ENCODE results near the gene TC2N. TPM values are rescaled to one million over a fixed set of nuclear protein-coding genes. Genes with fewer than 3 reads are reported as not detected.

Gene TC2N
- total and polyA plus RNA-seq, 2 experiments from 2014 or later, result 10.0 to 35.0 TPM

DNA sequence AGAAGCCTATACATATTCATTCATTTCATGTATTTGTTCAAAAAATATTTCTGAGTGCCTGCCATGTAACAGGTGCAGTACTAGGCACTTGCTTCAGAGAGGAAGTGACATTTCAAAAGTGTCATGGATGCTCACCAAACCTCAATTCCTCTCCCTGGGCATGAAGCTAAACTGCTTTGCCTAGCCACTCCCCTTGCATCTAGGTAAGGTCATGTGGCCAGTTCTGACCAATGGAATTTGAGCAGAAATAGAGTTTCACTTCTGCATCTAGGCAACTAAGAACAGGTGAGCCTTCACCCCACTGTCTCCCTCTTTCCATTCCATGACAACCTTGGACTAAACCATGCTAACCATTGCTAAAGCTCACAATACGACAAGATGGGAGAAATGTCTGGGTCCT, 27.6 kb downstream of the TC2N start (continued):
- TF ChIP-seq, protein P1, sequence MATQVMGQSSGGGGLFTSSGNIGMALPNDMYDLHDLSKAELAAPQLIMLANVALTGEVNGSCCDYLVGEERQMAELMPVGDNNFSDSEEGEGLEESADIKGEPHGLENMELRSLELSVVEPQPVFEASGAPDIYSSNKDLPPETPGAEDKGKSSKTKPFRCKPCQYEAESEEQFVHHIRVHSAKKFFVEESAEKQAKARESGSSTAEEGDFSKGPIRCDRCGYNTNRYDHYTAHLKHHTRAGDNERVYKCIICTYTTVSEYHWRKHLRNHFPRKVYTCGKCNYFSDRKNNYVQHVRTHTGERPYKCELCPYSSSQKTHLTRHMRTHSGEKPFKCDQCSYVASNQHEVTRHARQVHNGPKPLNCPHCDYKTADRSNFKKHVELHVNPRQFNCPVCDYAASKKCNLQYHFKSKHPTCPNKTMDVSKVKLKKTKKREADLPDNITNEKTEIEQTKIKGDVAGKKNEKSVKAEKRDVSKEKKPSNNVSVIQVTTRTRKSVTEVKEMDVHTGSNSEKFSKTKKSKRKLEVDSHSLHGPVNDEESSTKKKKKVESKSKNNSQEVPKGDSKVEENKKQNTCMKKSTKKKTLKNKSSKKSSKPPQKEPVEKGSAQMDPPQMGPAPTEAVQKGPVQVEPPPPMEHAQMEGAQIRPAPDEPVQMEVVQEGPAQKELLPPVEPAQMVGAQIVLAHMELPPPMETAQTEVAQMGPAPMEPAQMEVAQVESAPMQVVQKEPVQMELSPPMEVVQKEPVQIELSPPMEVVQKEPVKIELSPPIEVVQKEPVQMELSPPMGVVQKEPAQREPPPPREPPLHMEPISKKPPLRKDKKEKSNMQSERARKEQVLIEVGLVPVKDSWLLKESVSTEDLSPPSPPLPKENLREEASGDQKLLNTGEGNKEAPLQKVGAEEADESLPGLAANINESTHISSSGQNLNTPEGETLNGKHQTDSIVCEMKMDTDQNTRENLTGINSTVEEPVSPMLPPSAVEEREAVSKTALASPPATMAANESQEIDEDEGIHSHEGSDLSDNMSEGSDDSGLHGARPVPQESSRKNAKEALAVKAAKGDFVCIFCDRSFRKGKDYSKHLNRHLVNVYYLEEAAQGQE (IDR thresholded peaks at IDR 0.05; ENCODE audit: unreplicated experiment), result no peak
- TF ChIP-seq, protein P2, sequence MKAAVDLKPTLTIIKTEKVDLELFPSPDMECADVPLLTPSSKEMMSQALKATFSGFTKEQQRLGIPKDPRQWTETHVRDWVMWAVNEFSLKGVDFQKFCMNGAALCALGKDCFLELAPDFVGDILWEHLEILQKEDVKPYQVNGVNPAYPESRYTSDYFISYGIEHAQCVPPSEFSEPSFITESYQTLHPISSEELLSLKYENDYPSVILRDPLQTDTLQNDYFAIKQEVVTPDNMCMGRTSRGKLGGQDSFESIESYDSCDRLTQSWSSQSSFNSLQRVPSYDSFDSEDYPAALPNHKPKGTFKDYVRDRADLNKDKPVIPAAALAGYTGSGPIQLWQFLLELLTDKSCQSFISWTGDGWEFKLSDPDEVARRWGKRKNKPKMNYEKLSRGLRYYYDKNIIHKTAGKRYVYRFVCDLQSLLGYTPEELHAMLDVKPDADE (IDR thresholded peaks at IDR 0.05), result no peak
- no peak for TF ChIP-seq ZNF331 (CRISPR knock-in tag; IDR thresholded peaks at IDR 0.05; ENCODE audit: low read depth)
- no peak for TF ChIP-seq CREB1 (CRISPR knock-in tag; IDR thresholded peaks at IDR 0.05; ENCODE audit: low read depth)
- no peak for TF ChIP-seq NANOG (IDR thresholded peaks at IDR 0.05; ENCODE audit: borderline replicate concordance)
- TF ChIP-seq EZH2phosphoT487 (IDR thresholded peaks at IDR 0.05; ENCODE audit: unreplicated experiment), result no peak
- TF ChIP-seq JUNB (IDR thresholded peaks at IDR 0.05; ENCODE audit: unreplicated experiment), result no peak

DNA sequence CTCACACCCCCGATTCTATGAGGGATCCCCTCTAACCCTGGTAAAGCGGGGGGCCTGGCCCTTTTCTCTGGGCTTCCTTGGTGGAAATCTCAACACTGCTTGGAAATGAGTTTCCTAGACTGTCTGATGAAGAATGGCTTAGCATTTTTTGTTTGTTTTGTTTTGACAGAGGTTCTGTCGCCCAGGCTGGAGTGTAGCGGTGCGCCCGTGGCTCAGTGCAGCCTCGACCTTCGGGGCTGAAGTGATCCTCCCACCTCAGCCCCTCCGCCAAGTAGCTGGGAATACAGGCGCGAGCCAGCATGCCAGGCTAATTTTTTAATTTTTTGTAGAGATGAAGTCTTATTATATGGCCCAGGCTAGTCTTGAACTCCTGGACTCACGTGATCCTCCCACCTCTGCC, 30.3 kb downstream of the TC2N start:
- Histone ChIP-seq H3F3A (replicated peaks; ENCODE audit: low read depth) (no peaks in the 10 kb centered on the region), H3K4me3 (peak overlapping the region; percentile 76), H2AFZ (peak overlapping the region; percentile 96), H3K79me2 (replicated peaks; ENCODE audit: insufficient read depth) (peaks cover 34% of the 10 kb centered on the region), H3K4me1 (ENCODE audit: insufficient read depth) (peaks cover 22% of the 10 kb centered on the region), H4K20me1 (replicated peaks; ENCODE audit: insufficient read depth) (no peaks in the 10 kb centered on the region), H3K36me3 (ENCODE audit: insufficient read depth) (no peaks in the 10 kb centered on the region), H3K27ac (ENCODE audit: low read depth) (no peak overlapping the region), H3K4me2 (peak overlapping the region; percentile 88), H3K9me2 (ENCODE audit: insufficient read depth) (no peaks in the 10 kb centered on the region; the same call in 1 of the 2 replicates), H3K27me3 (ENCODE audit: insufficient read depth) (peaks cover 6% of the 10 kb centered on the region)
- no peak for ATAC-seq
- H3K4me1 Mint-ChIP-seq, result peaks cover 28% of the 10 kb centered on the region
- DNase-seq (ENCODE audit: low spot score), result no peak
- no peaks in the 10 kb centered on the region for H3K36me3 Mint-ChIP-seq (ENCODE audit: low read depth)
- H3K9me3 Mint-ChIP-seq, result no peaks in the 10 kb centered on the region
- peak overlapping the region; percentile 82 for H3K4me3 Mint-ChIP-seq
- H3K27me3 Mint-ChIP-seq (ENCODE audit: insufficient read depth, low read depth, poor library complexity), result no peaks in the 10 kb centered on the region
- H3K27ac Mint-ChIP-seq, result no peak overlapping the region; the same call in 1 of the 2 replicates
- TF ChIP-seq ZNF114 (CRISPR knock-in tag; IDR thresholded peaks at IDR 0.05), result no peak
- no peak for TF ChIP-seq NANOG (IDR thresholded peaks at IDR 0.05; ENCODE audit: borderline replicate concordance)
- no peak for TF ChIP-seq EZH2phosphoT487 (IDR thresholded peaks at IDR 0.05; ENCODE audit: unreplicated experiment)
- TF ChIP-seq JUNB (IDR thresholded peaks at IDR 0.05; ENCODE audit: unreplicated experiment), result no peak
- TF ChIP-seq, protein P3, sequence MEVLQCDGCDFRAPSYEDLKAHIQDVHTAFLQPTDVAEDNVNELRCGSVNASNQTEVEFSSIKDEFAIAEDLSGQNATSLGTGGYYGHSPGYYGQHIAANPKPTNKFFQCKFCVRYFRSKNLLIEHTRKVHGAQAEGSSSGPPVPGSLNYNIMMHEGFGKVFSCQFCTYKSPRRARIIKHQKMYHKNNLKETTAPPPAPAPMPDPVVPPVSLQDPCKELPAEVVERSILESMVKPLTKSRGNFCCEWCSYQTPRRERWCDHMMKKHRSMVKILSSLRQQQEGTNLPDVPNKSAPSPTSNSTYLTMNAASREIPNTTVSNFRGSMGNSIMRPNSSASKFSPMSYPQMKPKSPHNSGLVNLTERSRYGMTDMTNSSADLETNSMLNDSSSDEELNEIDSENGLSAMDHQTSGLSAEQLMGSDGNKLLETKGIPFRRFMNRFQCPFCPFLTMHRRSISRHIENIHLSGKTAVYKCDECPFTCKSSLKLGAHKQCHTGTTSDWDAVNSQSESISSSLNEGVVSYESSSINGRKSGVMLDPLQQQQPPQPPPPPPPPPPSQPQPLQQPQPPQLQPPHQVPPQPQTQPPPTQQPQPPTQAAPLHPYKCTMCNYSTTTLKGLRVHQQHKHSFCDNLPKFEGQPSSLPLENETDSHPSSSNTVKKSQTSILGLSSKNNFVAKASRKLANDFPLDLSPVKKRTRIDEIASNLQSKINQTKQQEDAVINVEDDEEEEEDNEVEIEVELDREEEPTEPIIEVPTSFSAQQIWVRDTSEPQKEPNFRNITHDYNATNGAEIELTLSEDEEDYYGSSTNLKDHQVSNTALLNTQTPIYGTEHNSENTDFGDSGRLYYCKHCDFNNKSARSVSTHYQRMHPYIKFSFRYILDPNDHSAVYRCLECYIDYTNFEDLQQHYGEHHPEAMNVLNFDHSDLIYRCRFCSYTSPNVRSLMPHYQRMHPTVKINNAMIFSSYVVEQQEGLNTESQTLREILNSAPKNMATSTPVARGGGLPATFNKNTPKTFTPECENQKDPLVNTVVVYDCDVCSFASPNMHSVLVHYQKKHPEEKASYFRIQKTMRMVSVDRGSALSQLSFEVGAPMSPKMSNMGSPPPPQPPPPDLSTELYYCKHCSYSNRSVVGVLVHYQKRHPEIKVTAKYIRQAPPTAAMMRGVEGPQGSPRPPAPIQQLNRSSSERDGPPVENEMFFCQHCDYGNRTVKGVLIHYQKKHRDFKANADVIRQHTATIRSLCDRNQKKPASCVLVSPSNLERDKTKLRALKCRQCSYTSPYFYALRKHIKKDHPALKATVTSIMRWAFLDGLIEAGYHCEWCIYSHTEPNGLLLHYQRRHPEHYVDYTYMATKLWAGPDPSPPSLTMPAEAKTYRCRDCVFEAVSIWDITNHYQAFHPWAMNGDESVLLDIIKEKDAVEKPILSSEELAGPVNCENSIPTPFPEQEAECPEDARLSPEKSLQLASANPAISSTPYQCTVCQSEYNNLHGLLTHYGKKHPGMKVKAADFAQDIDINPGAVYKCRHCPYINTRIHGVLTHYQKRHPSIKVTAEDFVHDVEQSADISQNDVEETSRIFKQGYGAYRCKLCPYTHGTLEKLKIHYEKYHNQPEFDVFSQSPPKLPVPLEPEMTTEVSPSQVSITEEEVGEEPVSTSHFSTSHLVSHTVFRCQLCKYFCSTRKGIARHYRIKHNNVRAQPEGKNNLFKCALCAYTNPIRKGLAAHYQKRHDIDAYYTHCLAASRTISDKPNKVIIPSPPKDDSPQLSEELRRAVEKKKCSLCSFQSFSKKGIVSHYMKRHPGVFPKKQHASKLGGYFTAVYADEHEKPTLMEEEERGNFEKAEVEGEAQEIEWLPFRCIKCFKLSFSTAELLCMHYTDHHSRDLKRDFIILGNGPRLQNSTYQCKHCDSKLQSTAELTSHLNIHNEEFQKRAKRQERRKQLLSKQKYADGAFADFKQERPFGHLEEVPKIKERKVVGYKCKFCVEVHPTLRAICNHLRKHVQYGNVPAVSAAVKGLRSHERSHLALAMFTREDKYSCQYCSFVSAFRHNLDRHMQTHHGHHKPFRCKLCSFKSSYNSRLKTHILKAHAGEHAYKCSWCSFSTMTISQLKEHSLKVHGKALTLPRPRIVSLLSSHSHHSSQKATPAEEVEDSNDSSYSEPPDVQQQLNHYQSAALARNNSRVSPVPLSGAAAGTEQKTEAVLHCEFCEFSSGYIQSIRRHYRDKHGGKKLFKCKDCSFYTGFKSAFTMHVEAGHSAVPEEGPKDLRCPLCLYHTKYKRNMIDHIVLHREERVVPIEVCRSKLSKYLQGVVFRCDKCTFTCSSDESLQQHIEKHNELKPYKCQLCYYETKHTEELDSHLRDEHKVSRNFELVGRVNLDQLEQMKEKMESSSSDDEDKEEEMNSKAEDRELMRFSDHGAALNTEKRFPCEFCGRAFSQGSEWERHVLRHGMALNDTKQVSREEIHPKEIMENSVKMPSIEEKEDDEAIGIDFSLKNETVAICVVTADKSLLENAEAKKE (CRISPR knock-in tag; IDR thresholded peaks at IDR 0.05), result no peak
- TF ChIP-seq, protein P1 (IDR thresholded peaks at IDR 0.05; ENCODE audit: unreplicated experiment), result no peak
- no peak for TF ChIP-seq POLR2AphosphoS5 (IDR thresholded peaks at IDR 0.05; ENCODE audit: low read depth)
- TF ChIP-seq EZH2 (IDR thresholded peaks at IDR 0.05; ENCODE audit: low read depth, unreplicated experiment), result no peak

Data from GM23338 (cell line).